GM21390 (cell line): Measurements from ENCODE around the gene CACNG6.
"Not testable (repeated sequence)": the region's sequence is repeated elsewhere in the genome, so short reads cannot be mapped to it uniquely, and the experiment has no call there.

ENCODE experiments used
- ATAC-seq: cut with Tn5 transposase; IDR thresholded peaks from one replicate; pipeline ENCODE4 v1.9.1; 2021; ENCODE audit not compliant: unreplicated experiment

Gene CACNG6

DNA sequence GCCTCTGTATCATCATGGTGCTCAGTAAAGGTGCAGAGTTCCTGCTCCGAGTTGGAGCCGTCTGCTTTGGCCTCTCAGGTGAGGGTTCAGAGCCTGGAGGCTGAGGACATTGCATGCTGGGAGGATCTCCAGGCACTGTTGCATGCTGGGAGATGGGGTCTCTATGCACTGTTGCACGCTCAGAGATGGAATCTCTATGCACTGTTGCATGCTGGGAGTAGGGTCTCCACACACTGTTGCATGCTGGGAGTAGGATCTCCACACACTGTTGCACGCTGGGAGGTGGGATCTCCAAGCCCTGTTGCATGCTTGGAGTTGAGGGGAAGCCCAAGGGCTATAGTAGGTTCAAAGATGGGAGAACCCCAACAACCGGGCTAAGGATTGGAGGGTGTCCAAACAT is 8.3 kb downstream of the CACNG6 start:
- no peak for ATAC-seq

DNA sequence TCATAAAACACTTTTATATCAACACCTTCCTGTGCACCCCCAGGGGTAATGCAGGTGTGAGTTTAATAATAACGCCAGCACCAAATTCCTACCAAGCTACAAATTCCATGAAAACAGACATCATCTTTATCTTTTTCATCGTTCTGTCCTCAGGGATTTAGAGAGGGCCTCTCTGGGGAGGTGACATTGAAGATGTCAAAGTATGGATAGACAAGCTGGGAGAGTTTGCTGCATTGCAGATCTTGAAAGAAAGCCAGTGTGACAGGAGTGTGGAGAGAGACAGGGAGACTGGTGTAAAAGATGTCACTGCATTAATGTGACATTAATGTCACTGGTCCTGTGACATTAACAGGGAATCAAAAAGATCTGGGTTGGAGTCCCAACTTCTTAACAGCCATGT is 10.1 kb downstream of the CACNG6 start:
- ATAC-seq = no peak

DNA sequence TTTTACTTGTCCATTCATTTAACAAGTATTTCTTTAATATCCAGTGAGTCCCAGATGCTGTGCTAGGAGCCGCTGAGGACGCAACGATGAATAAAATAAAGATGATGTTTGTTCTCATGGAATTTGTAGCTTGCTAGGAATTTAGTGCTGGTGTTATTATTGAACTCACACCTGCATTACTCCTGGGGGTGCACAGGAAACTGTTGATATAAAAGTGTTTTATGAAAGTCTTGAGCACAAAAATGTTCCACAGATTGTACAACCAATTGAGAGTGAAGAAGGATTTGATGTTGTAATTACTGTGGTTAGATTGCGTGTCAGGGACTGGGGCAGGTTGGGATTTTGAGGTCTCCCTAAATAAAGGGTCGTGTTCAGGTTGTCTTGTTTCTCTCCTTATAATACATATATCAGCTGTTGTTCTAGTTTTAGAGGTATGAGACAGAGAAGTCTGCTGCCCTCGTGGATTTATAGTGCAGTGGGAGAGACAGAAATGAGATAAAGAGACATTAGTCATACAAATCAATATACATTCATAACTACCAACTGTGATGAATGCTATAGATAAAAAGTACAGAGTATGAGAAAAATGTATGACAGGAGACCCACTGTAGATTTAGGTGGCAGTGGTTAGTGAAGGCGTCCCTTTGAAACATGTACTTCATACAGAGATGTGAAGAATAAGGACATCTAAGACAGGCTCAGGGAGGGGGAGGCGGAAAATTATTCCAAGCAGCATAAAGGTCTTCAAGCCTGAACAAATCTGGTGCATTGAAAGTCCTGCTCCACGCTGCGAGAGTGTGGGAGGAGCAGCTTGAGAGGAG is 11.3 kb downstream of the CACNG6 start:
- ATAC-seq = no peak

DNA sequence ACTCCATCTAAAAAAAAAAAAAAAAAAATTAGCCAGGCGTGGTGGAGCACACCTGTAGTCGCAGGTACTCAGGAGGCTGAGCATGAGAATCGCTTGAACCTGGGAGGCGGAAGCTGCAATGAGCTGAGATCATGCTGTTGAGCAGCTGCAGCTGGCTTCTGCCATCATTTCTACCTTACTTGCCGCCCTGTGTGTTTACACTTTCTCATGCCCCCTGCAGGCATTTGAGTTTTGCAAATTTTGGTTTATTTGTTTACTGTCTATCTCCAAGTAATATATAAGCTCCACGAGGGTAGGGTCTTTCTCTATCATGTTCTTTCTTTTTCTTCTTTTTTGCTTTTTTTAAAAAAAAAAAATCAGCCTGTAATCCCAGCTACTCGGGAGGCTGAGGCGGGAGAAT is 18.0 kb downstream of the CACNG6 start:
- no peak for ATAC-seq

DNA sequence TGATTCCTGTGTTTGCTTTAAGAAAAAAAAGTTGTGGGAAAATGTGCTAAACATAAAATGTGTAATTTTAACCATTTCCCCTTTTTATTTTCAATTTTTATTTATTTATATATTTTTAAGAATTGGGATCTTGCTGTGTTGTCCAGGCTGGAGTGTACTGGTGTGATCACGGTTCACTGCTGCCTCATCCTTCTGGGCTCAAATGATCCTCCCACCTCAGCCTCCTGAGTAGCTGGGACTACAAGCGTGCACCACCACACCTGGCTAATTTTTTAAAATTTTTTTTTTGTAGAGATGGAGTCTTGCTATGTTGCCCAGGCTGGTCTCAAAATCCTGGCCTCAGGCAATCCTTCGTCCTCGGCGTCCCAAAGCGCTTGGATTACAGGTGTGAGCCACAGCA is 19.0 kb downstream of the CACNG6 start:
- no peak for ATAC-seq

DNA sequence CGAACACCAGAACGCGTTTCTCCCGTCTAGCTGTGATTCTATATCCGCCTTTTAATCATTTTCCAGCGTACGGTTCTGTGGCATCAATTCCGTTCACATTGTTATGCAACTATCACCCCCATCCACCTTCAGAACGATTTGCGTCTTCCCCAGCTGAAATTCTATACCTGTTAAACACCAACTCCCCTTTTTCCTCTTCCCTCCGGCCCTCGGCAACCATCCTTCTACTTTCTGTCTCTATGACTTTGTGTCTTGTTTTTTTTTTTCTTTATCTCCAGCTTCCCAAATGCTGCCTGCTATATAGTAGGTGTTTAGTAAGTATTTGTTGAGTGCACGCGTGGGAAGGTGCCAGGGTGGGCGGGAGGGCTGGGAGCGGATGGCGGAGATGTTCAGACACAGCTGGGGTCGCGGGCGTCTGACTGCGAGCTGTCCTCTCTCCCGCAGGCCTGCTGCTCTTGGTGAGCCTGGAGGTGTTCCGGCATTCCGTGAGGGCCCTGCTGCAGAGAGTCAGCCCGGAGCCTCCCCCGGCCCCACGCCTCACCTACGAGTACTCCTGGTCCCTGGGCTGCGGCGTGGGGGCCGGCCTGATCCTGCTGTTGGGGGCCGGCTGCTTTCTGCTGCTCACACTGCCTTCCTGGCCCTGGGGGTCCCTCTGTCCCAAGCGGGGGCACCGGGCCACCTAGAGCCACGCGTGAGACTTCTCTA is 20.2 kb downstream of the CACNG6 start:
- no peak for ATAC-seq

DNA sequence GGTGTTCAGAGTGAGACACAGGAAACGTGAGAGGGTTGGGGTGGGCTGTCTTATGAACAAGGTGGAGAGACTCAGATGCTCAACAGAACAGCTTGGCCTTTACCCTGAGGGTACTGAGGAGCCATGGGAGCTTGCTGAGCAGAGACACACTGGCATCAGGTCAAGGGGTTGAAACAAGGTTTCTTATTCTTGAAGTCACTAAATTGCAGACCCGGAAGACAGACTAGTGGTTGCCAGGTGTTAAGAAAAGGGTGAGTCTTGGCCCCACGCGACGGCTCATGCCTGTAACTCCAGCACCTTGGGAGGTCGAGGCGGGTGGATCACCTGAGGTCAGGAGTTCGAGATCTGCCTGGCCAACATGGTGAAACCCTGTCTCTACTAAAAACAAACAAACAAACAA is 22.4 kb downstream of the CACNG6 start:
- ATAC-seq = no peak

DNA sequence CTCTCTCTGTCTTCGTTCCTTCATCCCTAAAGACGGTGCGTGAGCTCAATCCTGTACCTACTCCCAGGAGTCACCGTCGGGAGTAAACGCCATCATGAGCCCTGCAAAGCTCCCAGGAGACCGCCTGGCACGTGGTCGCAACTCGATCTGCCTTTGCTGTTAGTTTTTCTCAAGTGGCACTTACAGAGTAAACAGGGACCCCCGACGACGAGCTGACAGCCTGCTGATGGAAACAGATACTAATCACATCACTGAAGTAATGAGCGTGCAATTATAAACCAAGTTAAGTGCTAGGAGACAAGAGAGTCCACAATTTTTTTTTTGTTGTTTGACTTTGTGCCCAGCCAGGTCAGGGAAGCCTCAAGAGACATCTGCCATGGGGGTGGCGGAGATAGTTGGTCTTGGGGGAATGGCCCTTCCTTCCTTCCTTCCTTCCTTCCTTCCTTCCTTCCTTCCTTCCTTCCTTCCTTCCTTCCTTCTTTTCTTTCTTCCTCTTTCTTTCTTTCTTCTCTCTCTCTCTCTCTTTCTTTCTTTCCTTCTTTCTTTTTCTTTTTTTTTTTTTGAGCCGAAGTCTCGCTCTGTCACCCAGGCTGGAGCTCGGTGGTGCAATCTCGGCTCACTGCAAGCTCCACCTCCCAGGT is 23.6 kb downstream of the CACNG6 start:
- ATAC-seq = no peak

DNA sequence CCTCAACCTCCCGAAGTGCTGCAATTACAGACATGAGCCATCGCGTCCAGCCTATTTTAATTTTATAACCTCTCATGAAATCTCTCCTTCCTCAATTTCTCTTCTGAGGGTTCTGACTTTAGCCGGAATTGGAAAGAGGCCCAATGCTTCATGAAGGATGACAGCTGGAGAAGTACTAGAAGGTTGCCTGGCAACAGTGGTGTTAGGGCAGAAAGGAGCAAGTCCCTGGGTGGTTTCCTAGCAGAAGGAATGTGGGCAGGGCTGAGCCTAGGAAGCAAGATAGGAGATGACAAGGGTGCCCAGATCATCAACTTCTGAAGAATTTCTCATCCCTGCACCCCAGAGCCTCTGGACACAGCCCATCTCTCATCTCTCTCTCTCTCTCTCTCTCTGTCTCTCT is 25.8 kb downstream of the CACNG6 start:
- no peak for ATAC-seq

DNA sequence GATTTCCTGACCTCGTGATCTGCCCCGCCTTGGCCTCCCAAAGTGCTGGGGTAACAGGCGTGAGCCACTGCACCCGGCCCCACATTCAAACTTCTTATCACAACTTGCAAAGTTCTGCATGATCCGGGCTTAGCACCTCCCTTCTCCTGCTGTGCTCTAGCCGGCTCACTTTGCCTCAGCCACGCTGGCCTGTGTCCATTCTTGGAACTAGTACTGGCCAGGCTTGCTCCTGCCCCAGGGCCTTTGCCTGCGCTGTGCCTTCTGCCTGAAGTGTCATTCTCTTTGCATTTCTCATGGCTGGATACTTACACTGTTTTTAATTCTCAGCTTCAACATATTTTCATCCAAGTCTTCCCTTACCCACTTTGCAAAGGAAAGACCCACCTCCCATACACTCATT is 29.9 kb downstream of the CACNG6 start:
- no peak for ATAC-seq

DNA sequence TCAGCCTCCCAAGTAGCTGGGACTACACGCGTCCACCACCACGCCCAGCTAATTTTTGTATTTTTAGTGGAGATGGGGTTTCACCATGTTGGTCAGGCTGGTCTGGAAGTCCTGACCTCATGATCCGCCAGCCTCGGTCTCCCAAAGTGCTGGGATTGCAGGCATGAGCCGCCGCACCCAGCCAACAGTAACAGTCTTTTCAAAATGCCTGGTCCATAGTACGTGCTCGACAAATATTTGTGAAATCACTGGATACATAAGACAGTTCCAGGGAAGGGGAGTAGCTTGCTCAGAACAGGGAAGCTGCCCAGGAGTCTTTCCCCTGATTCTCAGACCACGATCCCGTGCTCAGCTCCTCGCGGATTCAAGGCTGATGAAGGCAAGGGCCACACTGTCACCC is 30.5 kb downstream of the CACNG6 start:
- ATAC-seq = no peak

DNA sequence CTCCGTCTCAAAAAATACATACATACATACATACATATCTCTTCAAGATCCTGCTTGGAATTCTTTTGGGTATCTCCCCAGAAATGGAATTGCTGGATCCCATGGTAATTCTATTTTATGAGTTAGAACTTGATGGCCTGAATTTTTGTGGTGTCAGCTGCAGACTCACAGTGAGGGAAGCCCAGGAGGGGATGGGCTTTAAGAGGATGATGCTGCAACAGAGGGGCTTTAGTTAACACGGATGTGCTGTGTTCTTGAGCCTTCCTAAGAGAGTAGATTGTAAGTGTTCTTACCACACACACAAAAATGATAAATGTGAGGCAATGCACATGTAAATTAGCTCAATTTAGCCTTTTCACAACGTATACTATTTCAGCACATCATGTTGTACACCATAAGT is 31.8 kb downstream of the CACNG6 start:
- ATAC-seq = no peak

DNA sequence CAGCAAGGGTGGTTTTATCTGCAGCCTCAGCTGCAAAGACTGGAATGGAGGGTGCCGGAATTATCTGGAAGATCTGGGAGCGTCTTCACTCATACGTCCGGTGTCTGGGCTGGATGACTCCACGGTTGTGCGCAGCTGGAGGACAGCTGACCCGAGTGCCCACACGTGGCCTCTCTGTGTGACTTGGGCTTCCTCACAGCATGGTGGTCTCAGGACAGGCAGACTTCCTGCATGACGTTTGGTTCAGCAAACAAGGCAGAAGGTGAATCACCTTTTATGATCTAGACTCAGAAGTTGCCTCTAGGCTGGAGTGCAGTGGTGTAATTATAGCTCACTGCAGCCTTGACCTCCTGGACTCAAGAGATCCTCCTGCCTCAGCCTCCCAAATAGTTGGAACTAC is 33.2 kb downstream of the CACNG6 start:
- ATAC-seq = no peak

DNA sequence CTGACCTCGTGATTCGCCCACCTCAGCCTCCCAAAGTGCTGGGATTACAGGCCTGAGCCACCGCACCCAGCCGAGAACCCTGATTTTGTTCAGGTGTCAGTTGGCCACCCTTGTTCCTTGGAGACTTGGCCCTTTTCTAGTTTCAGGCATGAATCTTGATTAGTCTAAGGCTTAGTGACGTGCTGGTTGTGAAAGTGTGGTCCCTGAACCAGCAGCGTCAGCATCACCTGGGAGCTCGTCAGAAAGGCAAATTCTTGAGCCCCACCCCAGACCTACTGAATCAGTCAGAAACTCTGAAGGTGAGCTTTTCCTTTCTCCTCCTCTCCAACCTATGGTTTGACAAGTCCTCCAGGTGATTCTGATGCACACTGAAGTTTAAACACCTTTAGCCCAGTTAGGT is 35.2 kb downstream of the CACNG6 start:
- no peak for ATAC-seq

DNA sequence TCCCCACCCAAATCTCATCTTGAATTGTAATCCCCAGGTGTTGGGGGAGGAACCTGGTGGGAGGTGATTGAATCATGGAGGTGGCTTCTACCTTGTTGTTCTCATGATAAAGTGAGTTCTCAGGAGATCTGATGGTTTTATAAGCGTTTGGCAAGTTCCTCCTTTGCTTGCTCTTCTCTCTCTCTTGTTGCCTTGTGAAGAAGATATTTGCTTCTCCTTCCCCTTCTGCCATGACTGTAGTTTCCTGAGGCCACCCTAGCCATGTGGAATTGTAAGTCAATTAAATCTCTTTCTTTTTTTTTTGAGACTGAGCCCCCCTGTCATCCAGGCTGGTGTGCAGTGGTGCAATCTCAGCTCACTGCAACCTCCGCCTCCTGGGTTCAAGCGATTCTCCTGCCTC is 37.9 kb downstream of the CACNG6 start:
- ATAC-seq = no peak

DNA sequence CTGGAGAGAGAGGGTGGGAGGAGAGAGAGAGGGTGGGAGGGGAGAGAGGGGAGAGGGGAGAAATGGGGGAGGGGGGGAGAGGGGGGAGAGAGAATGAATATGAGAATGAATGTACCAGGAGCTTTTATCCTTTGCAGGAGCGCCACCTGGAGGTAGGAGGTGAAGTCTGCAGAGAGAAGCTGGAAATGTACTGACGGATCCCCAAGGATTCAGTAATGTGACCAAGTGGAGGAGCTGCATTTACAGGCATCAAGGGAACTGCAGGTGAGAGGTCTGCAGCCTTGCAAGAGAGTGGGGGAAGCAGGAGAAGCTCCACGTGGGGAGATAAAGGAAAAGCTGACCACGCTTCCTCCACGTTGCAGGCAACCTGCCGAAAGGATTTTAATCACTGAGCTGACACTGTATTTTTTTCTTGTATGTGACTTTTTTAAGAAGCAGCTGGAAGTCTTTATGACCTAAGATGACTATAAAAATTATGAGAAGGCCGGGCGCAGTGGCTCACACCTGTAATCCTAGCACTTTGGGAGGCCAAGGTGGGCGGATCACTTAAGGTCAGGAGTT is 38.6 kb downstream of the CACNG6 start:
- ATAC-seq = no peak

DNA sequence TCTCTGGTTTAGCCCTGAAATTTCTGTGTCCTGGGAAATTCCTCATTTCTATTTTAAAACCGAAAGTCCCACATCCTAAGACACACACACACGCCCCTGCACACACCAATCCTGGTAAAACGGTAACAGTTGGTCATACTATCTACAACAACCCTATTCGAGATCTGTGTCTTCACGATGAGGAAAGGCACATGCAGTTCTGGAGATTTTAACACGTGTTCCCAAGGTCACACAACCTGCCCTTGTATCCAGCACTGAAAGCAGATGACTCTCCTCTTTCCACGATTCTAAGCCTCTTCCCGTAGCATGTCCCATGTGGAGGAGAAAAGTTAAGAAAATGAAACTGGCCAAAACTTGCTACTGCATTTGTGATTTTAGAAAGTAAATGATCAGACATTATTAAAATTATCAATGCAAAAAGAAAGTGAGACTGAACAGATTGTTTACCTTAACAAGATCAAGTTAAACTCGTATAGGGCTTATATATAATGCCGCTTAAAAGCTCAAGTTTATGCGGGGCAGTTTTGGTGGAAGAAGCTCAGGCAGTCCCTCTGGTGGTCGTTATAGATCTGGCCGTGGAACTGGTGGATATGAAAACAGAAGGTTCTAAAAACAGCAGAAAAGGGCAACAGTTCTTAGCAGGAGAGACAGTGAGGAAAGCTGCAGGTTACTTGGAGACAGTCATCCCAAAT is 39.6 kb downstream of the CACNG6 start:
- no peak for ATAC-seq

DNA sequence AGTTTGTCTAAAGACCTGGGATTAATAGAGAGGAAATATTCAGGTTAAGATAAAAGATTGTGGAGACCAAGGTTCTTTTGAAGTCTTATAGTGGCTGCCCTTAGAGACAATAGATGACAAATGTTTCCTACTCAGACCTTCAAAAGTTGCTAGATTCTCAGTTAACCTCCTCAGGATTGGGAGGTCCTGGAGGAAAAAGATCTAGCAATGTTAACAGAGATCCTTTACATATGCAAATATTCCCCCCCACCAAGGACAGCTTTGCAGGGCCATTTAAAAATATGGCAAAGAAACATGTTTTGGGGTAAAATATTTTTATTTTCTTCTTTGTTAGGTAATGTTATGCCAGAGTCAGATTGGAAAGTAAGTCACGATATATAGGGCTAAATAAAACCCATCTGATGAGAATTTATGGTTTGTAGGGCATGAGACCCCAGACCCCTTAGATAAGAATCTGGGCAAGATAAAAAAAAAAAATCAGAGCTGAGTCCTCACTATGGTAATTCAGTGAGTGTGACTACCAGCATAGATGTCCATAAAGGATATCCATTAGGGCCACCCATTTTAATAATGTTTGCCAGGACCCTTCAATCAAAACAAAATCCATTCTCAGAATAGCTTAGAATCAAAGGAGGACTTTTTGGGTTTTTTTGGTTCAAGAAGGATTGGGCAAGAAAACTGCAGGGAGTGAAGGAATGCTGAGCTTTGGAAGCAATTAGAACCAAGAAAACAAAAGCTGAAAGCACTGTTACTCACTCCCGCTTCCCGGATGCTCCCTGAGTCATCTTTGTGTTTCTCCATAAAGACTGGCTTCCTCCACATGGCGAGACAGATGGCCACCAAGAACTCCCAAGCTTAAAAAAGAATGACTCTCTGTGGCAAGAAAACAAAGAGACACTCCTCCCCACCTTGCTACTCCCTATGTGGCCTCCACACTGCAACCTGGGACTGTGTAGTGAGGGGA is 44.1 kb downstream of the CACNG6 start:
- no peak for ATAC-seq

DNA sequence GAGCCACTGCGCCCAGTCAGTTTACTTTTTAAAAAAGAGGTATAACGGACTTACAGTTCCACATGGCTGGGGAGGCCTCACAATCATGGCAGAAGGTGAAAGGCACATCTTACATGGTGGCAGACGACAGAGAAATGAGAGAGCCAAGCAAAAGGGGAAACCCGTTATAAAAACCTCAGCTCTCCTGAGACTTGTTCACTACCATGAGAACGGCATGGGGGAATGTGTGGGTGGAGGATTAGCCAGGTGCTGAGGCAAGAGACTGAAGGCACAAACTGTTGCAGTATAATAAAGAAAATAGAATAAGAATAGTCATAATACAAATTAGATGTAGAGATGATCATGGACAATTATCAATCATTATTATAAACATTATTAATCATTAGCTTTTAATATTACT is 45.1 kb downstream of the CACNG6 start:
- not testable (repeated sequence) for ATAC-seq

DNA sequence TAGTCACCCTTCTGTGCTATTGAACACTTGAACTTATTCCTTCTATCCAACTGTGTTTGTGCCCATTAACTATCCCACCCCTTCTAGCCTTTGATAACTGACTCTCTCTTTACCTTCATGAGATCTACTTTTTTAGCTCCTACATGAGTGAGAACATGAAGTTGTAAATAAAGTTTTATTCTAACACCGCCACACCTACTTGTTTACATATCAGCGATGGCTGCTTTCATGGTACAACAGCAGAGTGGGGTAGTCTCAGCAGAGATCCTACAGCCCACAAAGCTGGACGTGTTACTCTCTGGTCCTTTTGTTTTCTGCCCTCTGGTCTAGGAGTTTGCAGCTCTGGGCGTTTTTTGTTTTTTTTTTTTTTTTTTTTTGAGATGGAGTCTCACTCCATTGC is 48.6 kb downstream of the CACNG6 start:
- ATAC-seq = no peak
